Measurements from ENCODE around the gene MMP13. TPM values are rescaled to one million over a fixed set of nuclear protein-coding genes. Genes with fewer than 3 reads are reported as not detected.

The MMP13 gene
- total RNA-seq, 4 donors from 2014 or later: 0.38 to 0.44 TPM; not detected in 2

- no peak for TF ChIP-seq CTCF (IDR thresholded peaks at IDR 0.05; ENCODE audit: low read depth)
Measured at GRCh38 chr11:102926961-102927623, 28.4 kb downstream of the MMP13 start.

- TF ChIP-seq CTCF (IDR thresholded peaks at IDR 0.05; ENCODE audit: low read depth): no peak
Measured at GRCh38 chr11:102926517-102926916, 29.0 kb downstream of the MMP13 start.

GRCh38 chr11:102925988-102926387, 29.5 kb downstream of the MMP13 start:
- TF ChIP-seq CTCF (IDR thresholded peaks at IDR 0.05; ENCODE audit: low read depth): no peak

- no peak for TF ChIP-seq CTCF (IDR thresholded peaks at IDR 0.05; ENCODE audit: low read depth)
Measured at GRCh38 chr11:102924851-102925380, 30.6 kb downstream of the MMP13 start.

- TF ChIP-seq CTCF (IDR thresholded peaks at IDR 0.05; ENCODE audit: low read depth): no peak
Measured at GRCh38 chr11:102921587-102922220, 33.8 kb downstream of the MMP13 start.

GRCh38 chr11:102920118-102920684, 35.3 kb downstream of the MMP13 start:
- no peak for TF ChIP-seq CTCF (IDR thresholded peaks at IDR 0.05; ENCODE audit: low read depth)

GRCh38 chr11:102915044-102915375, 40.5 kb downstream of the MMP13 start:
- no peak for TF ChIP-seq CTCF (IDR thresholded peaks at IDR 0.05; ENCODE audit: low read depth)
